HG02678 (cell line): ENCODE measurements around the gene GADD45G.

Source experiments
- ATAC-seq: cut with Tn5 transposase; IDR thresholded peaks from one replicate; pipeline ENCODE4 v1.9.1; 2021; ENCODE audit warnings: mild to moderate bottlenecking, moderate library complexity; ENCODE audit not compliant: unreplicated experiment

Gene GADD45G

GRCh38 chr9:89629081-89629976, 24.5 kb downstream of the GADD45G start:
- ATAC-seq = no peak

DNA sequence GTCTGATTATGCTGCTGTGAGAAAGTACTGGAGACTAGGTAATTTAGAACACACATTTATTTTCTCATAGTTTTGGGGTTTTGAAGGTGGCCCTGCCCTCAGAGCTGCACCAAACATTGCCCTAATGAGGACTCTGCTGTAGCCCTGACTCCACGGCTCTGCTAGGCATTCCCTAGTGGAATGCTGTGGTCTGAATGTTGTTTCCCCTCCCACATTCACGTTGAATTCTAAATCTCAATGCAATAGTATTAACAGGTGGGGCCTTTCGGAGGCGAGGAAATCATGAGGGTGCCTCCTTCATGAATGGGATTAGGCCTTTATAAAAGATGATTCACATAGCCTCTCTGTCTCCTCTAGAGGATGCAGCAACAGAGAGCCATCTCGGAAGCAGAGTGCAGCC, 25.7 kb downstream of the GADD45G start:
- ATAC-seq = no peak

DNA sequence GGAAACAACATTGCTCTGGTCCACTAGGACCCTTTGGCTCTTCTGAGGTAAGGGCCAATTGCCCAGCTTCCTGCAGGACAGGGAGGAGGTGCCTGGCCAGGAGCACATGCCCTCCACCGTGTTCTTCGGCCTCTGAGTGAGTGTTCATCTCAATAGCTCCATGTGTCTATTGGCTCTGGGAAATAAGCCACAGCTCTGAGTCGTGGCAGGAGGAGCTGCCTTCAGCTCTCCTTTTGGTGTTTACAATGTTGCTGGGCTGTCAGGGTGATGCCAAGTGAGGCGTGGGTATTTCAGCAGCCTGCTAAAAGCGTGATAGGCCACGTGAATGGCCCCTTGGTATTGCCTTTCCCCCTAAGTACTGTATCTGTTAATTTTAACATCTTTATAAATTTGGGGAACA, 26.6 kb downstream of the GADD45G start:
- ATAC-seq = no peak

DNA sequence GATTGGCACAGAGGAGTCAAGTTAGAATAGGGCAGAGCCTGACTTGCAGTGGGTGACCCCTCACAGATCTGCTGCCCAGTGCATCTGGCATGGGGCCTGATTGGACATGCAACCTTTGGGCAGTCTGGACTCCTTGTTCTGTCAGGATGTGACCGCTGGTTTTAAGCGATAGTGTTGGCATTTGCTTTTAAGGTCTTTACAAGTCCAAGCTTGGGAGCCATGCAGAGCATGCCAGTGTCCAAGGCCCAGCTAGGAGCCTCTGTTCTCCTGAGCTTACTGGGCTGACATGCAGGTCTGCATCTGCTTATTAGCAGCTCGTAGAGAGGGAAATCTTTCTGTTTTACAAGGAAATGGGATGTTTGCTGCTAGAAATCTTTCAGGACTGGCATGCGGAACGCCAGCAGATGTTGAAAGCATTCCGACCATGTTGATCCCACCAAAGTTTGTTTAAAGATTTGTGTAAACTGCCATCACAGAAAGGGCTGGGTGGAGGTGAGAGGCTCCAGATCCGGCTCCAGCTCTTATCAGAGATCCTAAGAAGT, 27.5 kb downstream of the GADD45G start:
- ATAC-seq = no peak

DNA sequence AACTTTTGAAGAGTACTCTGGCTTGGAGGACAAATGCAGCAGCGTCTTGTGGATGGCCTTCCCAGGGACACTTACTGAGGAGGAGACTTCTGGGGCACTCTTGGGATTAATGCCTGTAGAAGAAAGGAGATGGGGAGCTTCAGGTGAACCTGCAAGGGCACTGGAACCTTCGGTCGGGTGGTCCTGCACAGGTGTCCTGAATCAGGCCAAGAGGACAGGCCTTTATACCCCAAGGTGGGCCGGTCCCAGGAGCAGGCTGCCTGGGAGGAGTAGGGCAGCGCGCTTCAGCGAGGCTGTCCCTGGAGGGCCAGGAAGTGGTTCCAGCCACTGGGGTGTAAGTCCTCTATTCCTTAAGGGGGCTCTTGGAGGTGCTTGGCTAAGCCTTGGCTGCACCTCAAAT, 27.9 kb downstream of the GADD45G start:
- ATAC-seq = no peak

- ATAC-seq = no peak
These were observed 28.6 kb downstream of the GADD45G start for GRCh38 chr9:89633404-89633803.

- no peak for ATAC-seq
These were observed 29.1 kb downstream of the GADD45G start for GRCh38 chr9:89633920-89634319.

DNA sequence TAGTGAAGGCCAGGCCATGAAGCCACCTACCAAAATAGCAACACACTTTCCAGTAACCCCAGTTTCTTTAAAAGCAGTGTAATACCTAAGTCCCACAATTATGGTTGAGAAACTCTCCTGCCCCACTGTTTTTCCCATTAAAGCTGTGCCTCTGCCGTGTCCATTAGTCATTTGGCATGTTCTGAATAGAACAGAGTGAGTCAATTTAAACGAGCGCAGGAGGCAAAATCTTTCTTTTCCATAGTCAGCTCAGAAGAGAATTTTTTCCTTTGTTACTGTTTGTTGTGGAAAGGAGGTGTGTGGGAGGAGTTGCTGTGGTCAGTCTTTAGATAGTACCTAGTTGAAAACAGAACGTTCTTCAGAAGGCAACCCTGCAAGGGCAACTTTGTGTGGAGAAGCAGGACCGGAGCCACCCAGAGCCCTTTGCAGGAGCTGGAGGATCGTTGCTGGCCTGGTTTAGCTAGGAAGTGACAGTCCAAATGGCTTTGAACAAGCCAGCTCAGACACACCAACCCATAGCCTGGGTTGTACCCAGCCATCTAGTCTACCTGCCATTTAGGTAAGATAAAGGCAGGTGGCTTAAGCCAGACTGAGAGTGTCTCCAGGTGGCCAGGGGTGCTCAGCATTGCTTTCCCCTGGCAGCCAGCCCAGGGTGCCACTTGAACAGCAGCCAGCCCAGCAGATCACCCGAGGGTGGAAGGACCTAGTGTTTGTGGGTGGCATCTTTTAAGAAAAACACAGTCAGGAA, 30.4 kb downstream of the GADD45G start:
- no peak for ATAC-seq

DNA sequence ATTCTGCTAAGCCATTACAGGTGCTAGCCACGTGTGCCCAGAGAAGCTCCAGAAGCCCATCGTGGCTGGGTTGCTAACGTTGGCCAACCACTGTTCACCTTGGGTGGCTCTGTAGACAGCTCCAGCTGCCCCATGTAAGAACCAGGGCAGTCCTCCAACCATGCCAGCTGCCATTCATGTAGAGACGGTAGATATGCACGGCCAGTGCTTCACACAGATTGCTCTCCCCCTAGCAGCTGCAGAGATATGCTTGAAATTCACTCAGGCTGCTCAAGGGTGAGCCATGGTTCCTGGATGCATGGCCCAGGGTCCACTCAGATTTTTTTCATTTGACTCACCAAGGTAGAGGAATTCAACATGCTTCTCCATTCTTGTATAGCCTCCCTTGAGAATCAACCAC, 31.0 kb downstream of the GADD45G start:
- ATAC-seq = no peak

- ATAC-seq = no peak
These were observed 33.0 kb downstream of the GADD45G start for GRCh38 chr9:89637787-89638186.

DNA sequence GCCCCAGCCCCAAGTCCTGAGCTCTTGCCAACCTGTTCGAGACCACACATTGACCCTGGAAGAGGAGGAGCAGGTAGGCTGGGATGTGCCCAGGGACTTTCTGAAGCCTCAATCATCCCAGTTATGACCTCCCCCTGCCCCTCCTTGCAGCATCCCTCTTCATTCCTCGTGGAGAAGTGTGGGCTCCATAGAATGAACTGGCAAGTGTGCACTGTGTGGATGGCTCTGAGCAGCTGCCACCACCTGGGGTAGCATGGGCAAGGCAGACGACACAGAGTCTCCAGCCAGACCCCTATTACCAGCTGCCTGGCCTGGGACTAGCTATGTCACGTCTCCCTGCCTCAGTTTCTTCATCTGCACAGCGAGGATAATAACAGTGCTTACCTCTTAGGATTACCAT, 33.5 kb downstream of the GADD45G start:
- no peak for ATAC-seq

GRCh38 chr9:89638893-89639292, 34.1 kb downstream of the GADD45G start:
- no peak for ATAC-seq

- no peak for ATAC-seq
These were observed 34.6 kb downstream of the GADD45G start for GRCh38 chr9:89639367-89639795.

GRCh38 chr9:89639961-89640360, 35.1 kb downstream of the GADD45G start:
- ATAC-seq = no peak

DNA sequence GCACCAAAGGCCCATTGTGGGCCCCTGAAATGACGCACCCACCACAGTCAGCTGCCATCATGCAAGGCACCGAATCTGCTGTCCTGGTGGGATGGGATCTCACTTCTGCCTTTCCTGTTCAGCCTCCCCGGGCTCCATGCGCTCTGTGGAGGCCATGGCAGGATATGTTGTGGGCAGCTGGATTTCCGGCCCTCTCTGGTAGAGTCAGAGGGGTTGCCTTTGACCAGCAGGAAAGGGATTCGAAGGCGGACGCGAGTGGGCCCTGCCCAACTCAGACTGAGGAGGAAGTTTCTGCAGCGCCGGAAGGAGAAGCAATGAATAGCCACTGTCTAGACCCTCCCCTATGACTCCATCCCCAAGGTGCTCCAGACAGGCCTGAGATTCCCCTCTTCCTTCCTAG, 35.5 kb downstream of the GADD45G start:
- no peak for ATAC-seq

- no peak for ATAC-seq
These were observed 36.0 kb downstream of the GADD45G start for GRCh38 chr9:89640801-89641200.

GRCh38 chr9:89641980-89642379, 37.2 kb downstream of the GADD45G start:
- no peak for ATAC-seq

DNA sequence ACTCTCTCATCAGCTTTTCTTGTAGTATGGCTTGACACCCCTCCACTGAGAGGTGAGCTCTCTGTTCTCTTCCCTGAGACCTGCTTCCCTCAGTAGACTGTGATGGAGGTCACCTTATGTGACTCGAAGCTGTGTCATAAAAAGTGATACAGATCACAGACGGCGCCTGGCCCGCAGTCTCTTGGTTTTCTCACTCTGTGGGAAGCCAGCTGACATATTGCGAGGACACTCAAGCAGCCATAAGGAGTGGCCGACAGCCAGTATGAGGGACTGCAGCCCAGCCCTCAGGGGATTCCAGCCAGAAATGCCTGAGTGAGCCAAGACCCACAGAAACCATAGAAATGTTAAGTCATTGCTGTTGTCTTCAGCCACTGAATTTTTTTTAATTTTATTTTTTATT, 38.0 kb downstream of the GADD45G start:
- no peak for ATAC-seq

DNA sequence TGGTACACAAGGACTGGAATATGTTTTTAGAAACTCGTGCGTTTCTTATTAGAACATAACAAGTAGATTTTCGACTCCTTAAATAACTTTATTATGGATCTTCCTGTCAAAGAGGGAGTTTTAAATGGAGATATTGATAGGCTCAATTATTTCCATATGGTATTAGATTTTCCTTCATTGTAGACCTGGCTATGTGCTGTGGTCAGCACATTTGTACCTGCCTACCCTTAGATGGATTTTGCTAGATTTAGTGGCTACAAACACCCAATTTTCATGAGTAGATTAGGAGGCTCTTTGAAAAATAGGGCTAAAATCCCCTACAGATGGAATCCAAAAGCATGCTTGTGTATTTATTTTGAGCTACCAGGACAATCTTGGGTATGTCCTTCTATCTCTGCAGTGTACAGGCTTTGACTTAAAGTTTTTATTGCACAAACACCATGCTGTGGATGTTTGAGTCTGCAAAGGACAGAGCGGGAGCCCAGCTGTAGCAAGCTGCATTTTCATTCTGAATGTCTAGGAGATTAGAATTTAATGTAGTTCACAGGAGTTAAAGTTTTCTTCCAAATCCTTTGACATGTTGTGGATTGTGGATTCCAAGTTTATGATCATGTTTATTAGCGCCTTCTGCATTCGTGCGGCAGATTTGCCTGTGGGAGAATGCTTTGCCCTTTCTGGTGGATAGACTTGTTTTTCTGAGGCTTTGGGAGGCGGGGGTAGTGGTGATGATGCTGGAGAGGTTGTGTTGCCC, 41.6 kb downstream of the GADD45G start:
- no peak for ATAC-seq

DNA sequence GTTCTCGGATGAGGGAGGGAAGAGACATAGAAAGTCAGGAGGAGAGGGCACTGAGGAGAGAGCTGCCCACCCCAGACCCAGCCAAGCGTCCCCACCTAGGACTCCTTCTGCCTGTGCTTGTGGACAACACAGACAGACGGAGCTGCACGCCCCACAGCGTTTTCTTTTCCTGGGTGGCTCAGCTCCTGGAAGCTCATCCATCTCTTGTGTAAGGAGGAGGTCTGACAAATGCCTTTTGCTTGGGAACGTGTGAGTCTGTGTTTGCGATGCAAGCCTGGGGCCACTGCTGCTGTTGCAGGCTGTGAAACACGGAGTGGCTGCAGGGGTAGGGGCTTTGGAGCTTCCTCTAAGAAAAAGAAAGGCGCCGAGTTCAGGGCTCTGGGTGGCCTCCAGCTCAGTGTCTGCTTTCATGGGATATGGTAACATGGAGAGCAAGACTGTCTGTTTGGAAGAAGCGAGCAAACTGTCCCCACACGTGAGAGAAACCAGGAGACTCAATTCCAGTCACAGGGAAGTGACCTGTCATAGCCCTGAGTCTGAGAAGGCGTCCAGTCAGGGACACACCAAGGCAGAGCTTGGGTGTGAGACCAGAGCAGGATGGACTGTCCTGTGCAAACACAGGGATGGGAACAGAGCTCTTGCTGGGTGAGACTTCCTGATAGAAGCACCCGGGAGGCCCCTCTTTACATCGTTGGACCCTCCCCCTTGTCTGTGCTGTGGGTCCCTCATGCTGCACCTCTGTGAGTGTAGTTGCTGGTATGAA, 42.7 kb downstream of the GADD45G start:
- ATAC-seq = no peak
